GM12872 (cell line): ENCODE measurements around the gene LAPTM5.

Source experiments
- TF ChIP-seq, protein P1 (sequence below): IDR thresholded peaks from 3 replicates; pipeline ENCODE4 v1.5.1; 2011; ENCODE audit warnings: low read depth, mild to moderate bottlenecking, low read length, moderate library complexity; ENCODE audit not compliant: insufficient read depth

Gene LAPTM5

DNA sequence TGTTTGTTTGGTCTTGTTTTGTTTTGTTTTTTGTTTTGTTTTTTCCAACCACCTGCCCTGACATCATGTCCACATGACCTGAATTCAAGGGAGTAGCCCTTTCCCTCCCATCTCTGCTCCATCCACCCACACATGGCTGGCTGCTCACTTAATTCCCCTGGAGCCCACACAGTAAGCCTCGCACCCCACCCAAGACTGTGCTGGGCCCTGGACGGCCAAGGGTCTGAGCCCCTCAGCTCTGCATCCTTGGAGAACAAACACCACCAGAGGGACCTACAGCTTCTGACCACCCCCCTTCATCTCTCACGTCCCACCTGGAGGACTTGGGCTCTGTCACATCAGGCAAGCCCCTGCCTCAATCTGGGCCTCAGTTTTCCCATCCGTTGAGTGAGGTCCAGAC is 73.3 kb downstream of the LAPTM5 start:
- TF ChIP-seq, protein P1, sequence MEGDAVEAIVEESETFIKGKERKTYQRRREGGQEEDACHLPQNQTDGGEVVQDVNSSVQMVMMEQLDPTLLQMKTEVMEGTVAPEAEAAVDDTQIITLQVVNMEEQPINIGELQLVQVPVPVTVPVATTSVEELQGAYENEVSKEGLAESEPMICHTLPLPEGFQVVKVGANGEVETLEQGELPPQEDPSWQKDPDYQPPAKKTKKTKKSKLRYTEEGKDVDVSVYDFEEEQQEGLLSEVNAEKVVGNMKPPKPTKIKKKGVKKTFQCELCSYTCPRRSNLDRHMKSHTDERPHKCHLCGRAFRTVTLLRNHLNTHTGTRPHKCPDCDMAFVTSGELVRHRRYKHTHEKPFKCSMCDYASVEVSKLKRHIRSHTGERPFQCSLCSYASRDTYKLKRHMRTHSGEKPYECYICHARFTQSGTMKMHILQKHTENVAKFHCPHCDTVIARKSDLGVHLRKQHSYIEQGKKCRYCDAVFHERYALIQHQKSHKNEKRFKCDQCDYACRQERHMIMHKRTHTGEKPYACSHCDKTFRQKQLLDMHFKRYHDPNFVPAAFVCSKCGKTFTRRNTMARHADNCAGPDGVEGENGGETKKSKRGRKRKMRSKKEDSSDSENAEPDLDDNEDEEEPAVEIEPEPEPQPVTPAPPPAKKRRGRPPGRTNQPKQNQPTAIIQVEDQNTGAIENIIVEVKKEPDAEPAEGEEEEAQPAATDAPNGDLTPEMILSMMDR, result no peak

- TF ChIP-seq, protein P1, result no peak
Observed at GRCh38 chr1:30683699-30684098, 73.9 kb downstream of the LAPTM5 start.
